Natural killer cell (primary cell): Measurements from ENCODE around the gene PRR20G. TPM values are rescaled to one million over a fixed set of nuclear protein-coding genes. Genes with fewer than 3 reads are reported as not detected.

ENCODE experiments used
- ATAC-seq, 3 donors: fragments of 150-1000 bp in 2 of 3; fragments of 200-7000 bp in 1 of 3; cut with Tn5 transposase; 1 replicate in 1 of 3; 2 replicates in 2 of 3; pipeline ENCODE4 v1.10.0; 2021; ENCODE audit warnings: mild to moderate bottlenecking in 2 of 3, moderate library complexity in 2 of 3
- DNase-seq, 2 donors: peaks; one replicate each; pipeline versions ENCODE4 v3.0.0 to v3.0.0-alpha.2; 2013 to 2021; ENCODE audit warnings: mixed read lengths in 1 of 2
- H3K27ac ChIP-seq: one replicate; pipeline ENCODE4 v1.5.1; 2013; ENCODE audit warnings: mild to moderate bottlenecking, low read length
- H3K27me3 ChIP-seq: one replicate; pipeline ENCODE4 v1.6.1; 2013; ENCODE audit warnings: low read length; ENCODE audit not compliant: control insufficient read depth, insufficient read depth
- H3K36me3 ChIP-seq: one replicate; pipeline ENCODE4 v1.6.1; 2013; ENCODE audit warnings: low read length; ENCODE audit not compliant: control insufficient read depth, insufficient read depth
- H3K4me1 ChIP-seq: one replicate; pipeline ENCODE4 v1.6.1; 2013; ENCODE audit warnings: low read length; ENCODE audit not compliant: control insufficient read depth, insufficient read depth
- H3K4me3 ChIP-seq: one replicate; pipeline ENCODE4 v1.5.1; 2013; ENCODE audit warnings: low read length
- H3K9me3 ChIP-seq: one replicate; pipeline ENCODE4 v1.6.1; 2013; ENCODE audit warnings: low read length; ENCODE audit not compliant: control insufficient read depth, insufficient read depth
- H3K27ac Mint-ChIP-seq, 2 donors: one replicate each; pipeline ENCODE4 v1.8.0; 2022; ENCODE audit warnings: mild to moderate bottlenecking in 2 of 2, mixed read lengths in 2 of 2, moderate library complexity in 1 of 2
- H3K27me3 Mint-ChIP-seq, 2 donors: one replicate each; pipeline ENCODE4 v1.8.0; 2022; ENCODE audit warnings: low read depth in 2 of 2, mixed read lengths in 2 of 2
- H3K36me3 Mint-ChIP-seq: one replicate; pipeline ENCODE4 v1.8.0; 2022; ENCODE audit warnings: mixed read lengths
- H3K4me1 Mint-ChIP-seq, 2 donors: one replicate each; pipeline ENCODE4 v1.8.0; 2022; ENCODE audit warnings: mixed read lengths in 2 of 2
- H3K4me3 Mint-ChIP-seq: one replicate; pipeline ENCODE4 v1.8.0; 2022; ENCODE audit warnings: mild to moderate bottlenecking, moderate library complexity, mixed read lengths
- H3K9me3 Mint-ChIP-seq, 2 donors: one replicate each; pipeline ENCODE4 v1.8.0; 2022; ENCODE audit warnings: mixed read lengths in 2 of 2
- CTCF ChIP-seq: fragments of 200-600 bp; IDR thresholded peaks from one replicate; pipeline ENCODE4 v1.8.0; 2022; ENCODE audit warnings: antibody characterized with exemption
- WGBS: methylation state at CpG from one replicate; pipeline ENCODE4 v1.1.7; 2013; ENCODE audit warnings: missing lambda C conversion rate; ENCODE audit not compliant: insufficient coverage; 5-methylcytosine and 5-hydroxymethylcytosine counted together
- intact Hi-C: fragments of 100-400 bp; cut with micrococcal nuclease; formaldehyde crosslinking; loops from one replicate; pipeline ENCODE4 v1.14.2; 2022
- total RNA-seq, 4 donors: library from RNA; stranded (reverse); fragments of 120-200 nt in 1 of 4; gene quantifications; one replicate each; pipeline versions ENCODE4 v1.2.3 to v1.2.4, GENCODE V29; 2013 to 2022

The PRR20G gene
- total RNA-seq, 3 donors from 2014 or later (not counting 1 experiment from before 2014, with no cell fraction given): not detected

- no peak for DNase-seq
- Mint-ChIP-seq H3K36me3 (no peaks in the 10 kb centered on the region), H3K9me3 (no peaks in the 10 kb centered on the region), H3K27me3 (peaks cover 6 to 7% of the 10 kb centered on the region in 2 donors), H3K4me3 (no peak overlapping the region), H3K4me1 (no peaks in the 10 kb centered on the region), H3K27ac (no peak overlapping the region)
- H3K36me3 ChIP-seq: no peaks in the 10 kb centered on the region
- no peak for TF ChIP-seq CTCF
- H3K4me3 ChIP-seq: no peak overlapping the region
- WGBS: 67% methylated on average over 1 of the region's 1 CpG
- no peaks in the 10 kb centered on the region for H3K27me3 ChIP-seq
- H3K4me1 ChIP-seq: no peaks in the 10 kb centered on the region
- peaks cover 2% of the 10 kb centered on the region for H3K9me3 ChIP-seq
- no peak for ATAC-seq
- no peak overlapping the region for H3K27ac ChIP-seq
- intact Hi-C loops: no loop called here
Measured at GRCh38 chr3:127276396-127276795, 11.4 kb downstream of the PRR20G start.

- no peaks in the 10 kb centered on the region for H3K27me3 ChIP-seq
- intact Hi-C loops: no loop called here
- peaks cover 6 to 7% of the 10 kb centered on the region in 2 donors for H3K27me3 Mint-ChIP-seq
- H3K9me3 Mint-ChIP-seq: no peaks in the 10 kb centered on the region
- TF ChIP-seq CTCF: no peak
- no peaks in the 10 kb centered on the region for H3K36me3 Mint-ChIP-seq
- H3K4me3 ChIP-seq: no peak overlapping the region
- no peak overlapping the region for H3K27ac Mint-ChIP-seq
- H3K4me3 Mint-ChIP-seq: no peak overlapping the region
- no peak overlapping the region for H3K27ac ChIP-seq
- H3K36me3 ChIP-seq: no peaks in the 10 kb centered on the region
- ATAC-seq (no peak), DNase-seq (no peak)
- H3K4me1 ChIP-seq: no peaks in the 10 kb centered on the region
- H3K9me3 ChIP-seq: peaks cover 2% of the 10 kb centered on the region
- no peaks in the 10 kb centered on the region for H3K4me1 Mint-ChIP-seq
- WGBS: 71% methylated on average over 3 of the region's 3 CpGs
Measured at GRCh38 chr3:127275287-127275781, 12.5 kb downstream of the PRR20G start.

GRCh38 chr3:127274200-127274760 lies 13.6 kb downstream of the PRR20G start:
- TF ChIP-seq CTCF: no peak
- no peak for ATAC-seq
- Histone ChIP-seq H3K27ac (no peak overlapping the region), H3K4me3 (no peak overlapping the region), H3K4me1 (no peaks in the 10 kb centered on the region), H3K36me3 (no peaks in the 10 kb centered on the region), H3K27me3 (no peaks in the 10 kb centered on the region), H3K9me3 (peaks cover 2% of the 10 kb centered on the region)
- Mint-ChIP-seq H3K27me3 (peaks cover 6 to 10% of the 10 kb centered on the region in 2 donors), H3K4me3 (no peak overlapping the region), H3K4me1 (no peaks in the 10 kb centered on the region), H3K27ac (no peak overlapping the region), H3K9me3 (no peaks in the 10 kb centered on the region), H3K36me3 (peaks cover under 1% of the 10 kb centered on the region)
- DNase-seq: no peak
- intact Hi-C loops: no loop called here
- WGBS: 91% methylated on average over 6 of the region's 6 CpGs

GRCh38 chr3:127273206-127273605 lies 14.6 kb downstream of the PRR20G start:
- Histone ChIP-seq H3K9me3 (peaks cover 2% of the 10 kb centered on the region), H3K36me3 (no peaks in the 10 kb centered on the region), H3K4me3 (no peak overlapping the region), H3K4me1 (no peaks in the 10 kb centered on the region), H3K27ac (no peak overlapping the region), H3K27me3 (no peaks in the 10 kb centered on the region)
- Mint-ChIP-seq H3K27ac (no peak overlapping the region), H3K27me3 (peaks cover 6 to 13% of the 10 kb centered on the region in 2 donors), H3K4me3 (no peak overlapping the region), H3K4me1 (no peaks in the 10 kb centered on the region), H3K36me3 (peaks cover 8% of the 10 kb centered on the region), H3K9me3 (peaks cover 0 to 3% of the 10 kb centered on the region in 2 donors)
- intact Hi-C loops: no loop called here
- ATAC-seq (no peak), DNase-seq (no peak)
- WGBS: no CpG with 5 or more reads among the region's 2 CpGs
- TF ChIP-seq CTCF: no peak
